Retinal pigment epithelial cell (primary cell): Measurements from ENCODE around the gene URGCP.

Source experiments
- DNase-seq: peaks from one replicate; pipeline ENCODE4 v3.0.0-alpha.2; 2010; ENCODE audit warnings: low read depth
- H3K4me3 ChIP-seq: 2 replicates; pipeline ENCODE4 v1.5.1; 2011; ENCODE audit warnings: mild to moderate bottlenecking, low read length, control low read depth, moderate library complexity
- TF ChIP-seq, protein P1 (sequence below): conservative IDR thresholded peaks from 2 replicates; pipeline ENCODE4 v1.5.1; 2011; ENCODE audit warnings: low read depth, low read length, control low read depth, inconsistent platforms

URGCP gene

GRCh38 chr7:43850348-43851116 is 55.9 kb downstream of the URGCP start:
- TF ChIP-seq, protein P1, sequence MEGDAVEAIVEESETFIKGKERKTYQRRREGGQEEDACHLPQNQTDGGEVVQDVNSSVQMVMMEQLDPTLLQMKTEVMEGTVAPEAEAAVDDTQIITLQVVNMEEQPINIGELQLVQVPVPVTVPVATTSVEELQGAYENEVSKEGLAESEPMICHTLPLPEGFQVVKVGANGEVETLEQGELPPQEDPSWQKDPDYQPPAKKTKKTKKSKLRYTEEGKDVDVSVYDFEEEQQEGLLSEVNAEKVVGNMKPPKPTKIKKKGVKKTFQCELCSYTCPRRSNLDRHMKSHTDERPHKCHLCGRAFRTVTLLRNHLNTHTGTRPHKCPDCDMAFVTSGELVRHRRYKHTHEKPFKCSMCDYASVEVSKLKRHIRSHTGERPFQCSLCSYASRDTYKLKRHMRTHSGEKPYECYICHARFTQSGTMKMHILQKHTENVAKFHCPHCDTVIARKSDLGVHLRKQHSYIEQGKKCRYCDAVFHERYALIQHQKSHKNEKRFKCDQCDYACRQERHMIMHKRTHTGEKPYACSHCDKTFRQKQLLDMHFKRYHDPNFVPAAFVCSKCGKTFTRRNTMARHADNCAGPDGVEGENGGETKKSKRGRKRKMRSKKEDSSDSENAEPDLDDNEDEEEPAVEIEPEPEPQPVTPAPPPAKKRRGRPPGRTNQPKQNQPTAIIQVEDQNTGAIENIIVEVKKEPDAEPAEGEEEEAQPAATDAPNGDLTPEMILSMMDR = no peak
- DNase-seq = no peak
- H3K4me3 ChIP-seq = no peak overlapping the region

DNA sequence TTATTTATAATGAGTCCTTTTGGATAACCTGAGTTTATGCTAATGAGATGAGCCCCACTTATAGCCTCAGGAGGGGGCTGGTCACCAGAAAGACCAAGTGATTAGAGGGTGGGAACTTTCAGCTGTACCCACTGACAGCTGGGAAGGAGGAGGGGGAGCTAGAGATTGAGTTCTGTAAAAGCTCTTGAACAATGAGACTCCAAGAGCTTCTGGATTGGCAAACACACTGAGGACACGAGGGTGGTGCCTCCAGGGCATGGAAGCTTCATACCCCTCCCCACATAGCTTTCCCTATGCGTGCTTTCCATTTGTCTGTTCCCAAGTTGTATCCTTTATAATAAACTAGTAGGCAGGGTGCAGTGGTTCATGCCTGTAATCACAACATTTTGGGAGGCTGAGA is 57.3 kb downstream of the URGCP start:
- H3K4me3 ChIP-seq = no peak overlapping the region
- TF ChIP-seq, protein P1 = no peak
- DNase-seq = no peak

DNA sequence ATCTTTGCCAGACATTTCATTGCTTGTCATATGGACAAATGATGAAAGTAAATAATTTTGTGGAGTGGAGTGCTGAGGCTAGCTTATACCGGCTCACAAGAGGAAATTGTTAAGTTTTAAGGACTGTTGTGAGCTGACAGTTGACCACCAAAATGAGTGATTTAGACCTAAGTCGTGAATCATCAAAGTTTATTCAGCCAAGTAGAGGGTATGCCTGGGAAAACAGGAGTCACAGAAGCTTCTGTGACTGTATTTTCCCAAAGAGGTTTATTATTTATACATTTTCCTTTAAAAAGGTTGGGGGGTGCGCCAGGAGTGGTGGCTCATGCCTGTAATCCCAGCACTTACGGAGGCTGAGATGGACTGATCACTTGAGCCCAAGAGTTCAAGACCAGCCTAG is 58.9 kb downstream of the URGCP start:
- DNase-seq = no peak
- no peak overlapping the region for H3K4me3 ChIP-seq
- TF ChIP-seq, protein P1 = no peak

DNA sequence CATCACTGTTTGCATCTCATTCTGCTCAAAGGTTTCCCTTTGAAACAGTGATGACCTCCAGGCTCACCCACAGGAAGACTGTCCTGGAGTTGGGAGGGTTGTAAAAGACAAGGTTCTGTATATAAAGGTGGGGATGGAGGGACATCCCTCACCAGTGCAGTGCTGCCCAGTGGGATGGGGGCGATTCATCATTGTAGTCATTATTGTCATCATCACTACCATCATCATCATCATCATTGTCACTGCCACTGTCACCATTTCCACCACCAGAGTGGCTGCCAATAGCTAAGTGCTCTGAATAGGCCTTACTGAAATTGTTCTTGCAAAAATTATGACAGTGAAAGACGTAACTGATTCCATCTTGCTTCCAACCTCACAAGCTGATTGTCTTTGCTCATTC is 61.7 kb downstream of the URGCP start:
- DNase-seq = no peak
- H3K4me3 ChIP-seq = no peak overlapping the region
- TF ChIP-seq, protein P1 = no peak

DNA sequence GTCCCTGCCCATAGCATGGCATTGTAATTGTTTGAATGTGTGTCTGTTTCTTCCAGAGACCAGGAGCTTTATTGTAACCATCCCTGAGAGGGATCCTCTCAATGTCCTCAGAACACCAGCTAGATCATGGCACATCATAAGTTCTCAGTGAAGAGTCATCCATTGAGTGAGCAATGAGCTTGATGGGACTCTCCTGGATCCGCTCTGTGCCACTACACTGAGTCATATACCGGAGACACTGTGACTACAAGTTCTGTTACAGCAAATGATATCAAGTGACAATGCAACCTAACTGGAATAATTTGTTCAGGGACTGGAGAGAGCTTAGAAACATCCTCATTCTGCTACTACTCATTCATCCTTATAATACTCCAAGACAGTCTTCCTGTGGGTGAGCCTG is 62.1 kb downstream of the URGCP start:
- no peak overlapping the region for H3K4me3 ChIP-seq
- DNase-seq = no peak
- TF ChIP-seq, protein P1 = no peak

DNA sequence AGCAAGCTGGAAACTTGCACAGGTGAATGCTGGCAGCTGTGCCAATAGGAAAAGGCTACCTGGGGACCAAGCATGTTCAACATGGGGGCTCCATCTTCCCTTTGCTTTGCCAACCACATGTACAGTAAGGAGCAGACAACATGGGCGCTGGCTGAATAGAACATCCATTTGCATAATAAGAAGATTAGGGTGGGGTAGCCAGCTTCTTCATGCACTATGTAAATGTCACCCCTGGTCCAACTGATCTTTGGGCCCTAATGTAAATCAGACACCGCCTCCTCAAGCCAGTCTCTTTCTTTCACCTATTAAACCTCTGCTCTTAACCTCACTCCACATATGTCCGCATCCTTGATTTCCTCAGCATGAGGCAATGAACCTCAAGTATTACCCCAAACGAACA is 63.1 kb downstream of the URGCP start:
- DNase-seq = no peak
- TF ChIP-seq, protein P1 = no peak
- H3K4me3 ChIP-seq = no peak overlapping the region

DNA sequence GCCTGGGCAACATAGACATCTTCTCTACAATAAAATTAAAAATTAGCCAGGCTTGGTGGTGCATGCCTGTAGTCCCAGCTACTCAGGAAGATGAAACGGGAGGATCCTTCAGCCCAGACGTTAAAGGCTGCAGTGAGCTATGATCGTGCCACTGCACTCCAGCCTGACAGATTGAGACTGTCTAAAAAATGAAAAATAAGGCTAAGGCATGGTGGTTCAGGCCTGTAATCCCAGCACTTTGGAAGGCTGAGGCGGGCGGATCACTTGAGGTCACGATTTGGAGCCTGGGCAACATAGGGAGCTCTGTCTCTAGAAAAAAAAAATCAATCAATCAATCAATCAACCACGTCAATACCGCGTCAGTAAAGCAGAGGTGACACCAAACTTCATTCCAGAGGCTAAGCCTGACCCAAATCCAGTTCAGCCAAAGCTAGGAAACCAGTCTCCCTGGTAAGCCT is 68.2 kb downstream of the URGCP start:
- no peak overlapping the region for H3K4me3 ChIP-seq
- TF ChIP-seq, protein P1 = no peak
- no peak for DNase-seq
